Omental fat pad (tissue), 4 donors: Measurements from ENCODE around the gene TRAF2. TPM values are rescaled to one million over a fixed set of nuclear protein-coding genes. Genes with fewer than 3 reads are reported as not detected.

Experiments used
- ATAC-seq: fragments of 150-250 bp; one replicate; pipeline ENCODE4 v1.9.1; 2016; ENCODE audit warnings: mild to moderate bottlenecking, moderate library complexity; ENCODE audit not compliant: low FRiP score
- DNase-seq: peaks from one replicate; pipeline ENCODE4 v3.0.0-alpha.2; 2019; ENCODE audit warnings: low spot score
- total RNA-seq, 4 donors: library from RNA; depleted of rRNA; stranded (reverse); fragments of >200 nt; gene quantifications; one replicate each; pipeline ENCODE4 v1.1.0, GENCODE V29; 2016
- TF ChIP-seq, protein P1 (sequence below), 3 donors: fragments of 450-650 bp; IDR thresholded peaks; one replicate each; pipeline ENCODE4 v1.5.1; 2016 to 2017; ENCODE audit warnings: antibody characterized with exemption in 3 of 3, mild to moderate bottlenecking in 3 of 3, moderate library complexity in 2 of 3

Gene TRAF2
- total RNA-seq, 4 donors from 2014 or later = 3.2 to 9.1 (median 5.1) TPM

DNA sequence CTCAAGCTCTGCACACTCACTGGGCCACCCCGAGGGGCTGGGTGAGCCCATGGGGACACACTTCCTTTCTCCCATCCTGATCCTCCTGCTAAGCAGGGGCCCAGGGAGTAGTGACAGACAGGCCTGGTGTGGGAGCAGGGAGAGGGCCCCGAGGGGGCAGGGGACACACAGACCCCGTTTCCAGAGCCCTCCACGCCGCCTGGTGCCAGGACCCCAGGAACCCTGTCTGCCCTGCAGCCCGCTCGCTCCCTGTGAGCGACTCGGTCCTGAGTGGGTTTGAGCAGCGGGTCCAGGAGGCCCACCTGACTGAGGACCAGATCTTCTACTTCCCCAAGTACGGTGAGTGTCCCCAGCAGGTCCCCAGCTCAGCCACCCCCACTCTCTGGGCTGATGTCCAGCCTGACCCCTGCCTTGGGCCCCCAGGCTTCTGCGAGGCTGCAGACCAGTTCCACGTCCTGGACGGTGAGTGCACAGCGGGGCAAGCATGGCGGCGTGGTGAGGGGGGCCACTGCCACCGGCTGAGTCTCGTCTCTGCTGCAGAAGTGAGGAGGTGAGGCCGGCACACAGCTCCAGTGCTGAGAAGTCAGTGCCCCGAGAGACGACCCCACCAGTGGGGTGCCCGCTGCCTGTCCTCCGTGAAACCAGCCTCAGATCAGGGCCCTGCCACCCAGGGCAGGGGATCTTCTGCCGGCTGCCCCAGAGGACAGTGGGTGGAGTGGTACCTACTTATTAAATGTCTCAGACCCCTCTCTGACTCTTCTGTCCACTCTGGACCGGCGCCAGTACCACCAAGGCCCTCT, 60.1 kb downstream of the TRAF2 start:
- no peak for DNase-seq
- TF ChIP-seq, protein P1, sequence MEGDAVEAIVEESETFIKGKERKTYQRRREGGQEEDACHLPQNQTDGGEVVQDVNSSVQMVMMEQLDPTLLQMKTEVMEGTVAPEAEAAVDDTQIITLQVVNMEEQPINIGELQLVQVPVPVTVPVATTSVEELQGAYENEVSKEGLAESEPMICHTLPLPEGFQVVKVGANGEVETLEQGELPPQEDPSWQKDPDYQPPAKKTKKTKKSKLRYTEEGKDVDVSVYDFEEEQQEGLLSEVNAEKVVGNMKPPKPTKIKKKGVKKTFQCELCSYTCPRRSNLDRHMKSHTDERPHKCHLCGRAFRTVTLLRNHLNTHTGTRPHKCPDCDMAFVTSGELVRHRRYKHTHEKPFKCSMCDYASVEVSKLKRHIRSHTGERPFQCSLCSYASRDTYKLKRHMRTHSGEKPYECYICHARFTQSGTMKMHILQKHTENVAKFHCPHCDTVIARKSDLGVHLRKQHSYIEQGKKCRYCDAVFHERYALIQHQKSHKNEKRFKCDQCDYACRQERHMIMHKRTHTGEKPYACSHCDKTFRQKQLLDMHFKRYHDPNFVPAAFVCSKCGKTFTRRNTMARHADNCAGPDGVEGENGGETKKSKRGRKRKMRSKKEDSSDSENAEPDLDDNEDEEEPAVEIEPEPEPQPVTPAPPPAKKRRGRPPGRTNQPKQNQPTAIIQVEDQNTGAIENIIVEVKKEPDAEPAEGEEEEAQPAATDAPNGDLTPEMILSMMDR (IDR thresholded peaks at IDR 0.05) = no peak
- no peak for ATAC-seq

DNA sequence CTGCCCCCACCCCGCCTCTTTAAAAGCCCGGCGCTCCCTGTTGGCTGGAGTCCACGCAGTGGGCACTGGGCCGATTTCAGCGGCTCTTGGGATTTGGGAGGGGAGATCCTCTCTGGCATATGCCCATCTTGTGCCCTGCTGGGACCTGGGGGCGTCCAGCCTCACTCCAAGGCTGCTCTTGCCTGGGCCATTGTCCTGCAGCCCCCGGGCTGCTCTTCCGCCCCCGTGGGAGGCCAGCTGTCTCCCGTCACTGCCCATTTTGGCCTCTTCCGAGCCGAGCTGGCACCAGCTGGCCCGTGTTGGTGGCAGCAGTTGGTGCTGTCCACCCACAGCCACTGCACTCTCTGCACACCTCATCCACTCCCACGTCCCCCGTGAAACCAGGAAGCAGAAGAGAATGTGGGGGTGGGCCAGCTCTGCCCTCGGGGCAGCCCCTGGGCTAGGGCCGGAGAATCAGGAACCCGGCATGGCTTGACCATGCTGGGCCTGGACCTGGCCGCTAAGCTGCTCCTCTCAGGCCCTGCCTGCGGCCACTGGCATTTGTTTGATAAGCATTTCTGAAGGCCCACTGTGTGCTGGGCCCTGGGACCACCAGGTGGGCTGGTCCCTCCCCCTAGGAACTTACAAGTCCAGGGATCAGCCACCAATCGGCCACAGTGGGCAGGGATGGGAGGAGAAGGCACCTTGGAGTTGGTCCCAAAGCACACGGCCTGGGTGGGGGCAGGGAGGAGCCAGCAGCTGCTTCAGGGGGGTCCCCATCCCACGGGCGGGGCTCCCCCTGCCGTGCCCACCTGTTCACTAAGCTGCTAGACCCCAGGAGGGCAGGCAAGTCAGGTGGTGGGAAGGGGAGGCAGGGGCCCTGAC, 60.9 kb downstream of the TRAF2 start:
- no peak for DNase-seq
- TF ChIP-seq, protein P1 (IDR thresholded peaks at IDR 0.05) = no peak
- ATAC-seq = no peak

DNA sequence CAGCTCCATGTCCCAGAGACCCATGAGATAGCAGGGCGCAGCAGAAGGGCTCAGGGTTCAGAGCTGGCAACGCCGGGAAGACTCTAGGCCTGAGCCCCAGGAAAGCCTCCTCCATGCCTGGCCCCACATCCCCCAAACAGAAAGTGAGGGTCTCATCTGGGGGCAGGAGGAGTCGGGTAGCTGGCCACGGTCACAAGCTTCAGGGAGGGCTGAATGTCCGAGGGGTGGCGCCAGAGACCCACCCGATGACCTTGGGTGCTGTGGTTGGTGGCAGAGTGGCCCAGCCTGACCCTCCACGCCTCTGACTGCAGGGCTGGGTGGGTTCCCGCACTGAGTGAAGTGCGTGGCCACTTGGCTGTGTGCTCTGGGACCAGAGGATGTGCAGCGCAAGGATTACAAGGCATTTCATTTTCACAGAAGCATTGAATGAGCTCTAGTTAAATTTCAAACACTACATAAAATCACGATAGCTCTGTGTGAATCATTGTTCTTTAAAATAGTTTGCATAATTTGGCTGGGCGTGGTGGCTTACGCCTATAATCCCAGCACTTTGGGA, 61.7 kb downstream of the TRAF2 start:
- ATAC-seq (no peak), DNase-seq (no peak)
- TF ChIP-seq, protein P1 (IDR thresholded peaks at IDR 0.05) = no peak

DNA sequence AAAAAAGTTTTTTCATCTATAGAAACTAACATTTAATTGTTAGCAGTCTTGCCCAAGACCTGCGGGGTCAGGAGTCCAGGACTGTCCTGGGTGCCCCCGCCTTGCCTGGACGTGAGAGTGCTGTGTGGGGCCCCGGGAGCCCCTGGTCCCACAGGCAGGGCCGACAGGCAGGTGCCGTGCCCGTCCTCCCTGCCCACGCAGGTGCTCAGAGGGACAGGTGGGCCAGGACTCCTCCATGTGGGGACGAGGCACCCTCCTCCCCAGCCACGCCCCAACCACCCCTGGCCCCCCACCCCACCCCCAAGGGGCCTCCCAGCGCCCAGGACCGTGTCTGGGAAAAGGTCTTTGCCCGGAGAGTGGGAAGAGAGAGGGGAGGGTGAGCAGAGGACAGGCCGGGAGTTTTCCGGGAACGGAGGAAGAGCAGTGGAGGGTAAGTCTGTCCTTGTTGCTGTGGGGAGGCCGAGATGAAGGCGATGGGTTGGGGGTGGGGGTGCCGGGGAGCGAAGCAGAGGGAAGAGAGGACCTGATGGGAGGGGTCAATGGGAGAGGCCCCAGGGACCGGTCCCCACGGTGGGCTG, 63.0 kb downstream of the TRAF2 start:
- ATAC-seq = no peak
- TF ChIP-seq, protein P1 (IDR thresholded peaks at IDR 0.05) = no peak
- DNase-seq = no peak

DNA sequence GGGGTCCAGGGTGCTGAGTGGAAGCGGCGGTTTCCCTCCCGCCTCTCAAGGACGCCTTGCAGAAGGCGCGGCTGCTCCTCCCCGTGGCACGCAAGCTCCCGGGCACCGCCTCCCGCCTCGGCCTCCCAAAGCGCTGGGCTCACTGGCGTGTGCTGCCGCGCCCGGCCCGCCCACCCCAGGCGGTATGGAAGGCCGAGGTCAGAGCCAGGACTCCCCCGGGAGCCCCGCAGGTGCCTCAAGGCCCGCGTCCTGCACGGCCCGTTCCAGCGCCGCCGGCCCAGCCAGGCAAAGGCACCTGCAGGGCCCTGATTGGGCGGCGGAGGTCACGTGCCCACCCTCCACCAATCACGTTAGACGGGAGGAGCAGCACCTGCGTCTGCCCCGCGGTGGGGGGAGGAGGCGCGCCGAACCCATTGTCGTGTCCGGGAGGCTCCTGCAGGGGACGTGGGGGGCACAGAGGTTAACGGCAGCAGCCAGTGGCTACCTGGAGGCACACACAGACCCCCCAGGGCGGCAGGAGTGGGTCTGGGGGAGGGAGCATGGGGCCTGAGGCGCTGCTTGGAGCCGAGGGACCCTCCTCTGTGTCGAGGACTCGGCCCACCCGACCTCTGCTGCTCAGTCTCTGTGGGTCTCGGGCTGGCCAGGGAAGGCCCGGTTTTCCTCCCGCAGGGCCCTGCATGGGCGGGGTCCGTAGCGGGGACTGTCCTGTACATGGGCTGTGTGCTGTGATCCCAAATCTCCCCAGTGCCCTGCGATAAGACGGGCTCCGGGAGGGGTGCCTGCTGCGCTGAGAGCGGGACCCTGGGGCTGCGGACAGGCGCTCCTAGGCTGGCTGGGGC, 63.7 kb downstream of the TRAF2 start:
- ATAC-seq = peak; percentile 70
- TF ChIP-seq, protein P1 (IDR thresholded peaks at IDR 0.05) = no peak
- DNase-seq = peak; percentile 94

DNA sequence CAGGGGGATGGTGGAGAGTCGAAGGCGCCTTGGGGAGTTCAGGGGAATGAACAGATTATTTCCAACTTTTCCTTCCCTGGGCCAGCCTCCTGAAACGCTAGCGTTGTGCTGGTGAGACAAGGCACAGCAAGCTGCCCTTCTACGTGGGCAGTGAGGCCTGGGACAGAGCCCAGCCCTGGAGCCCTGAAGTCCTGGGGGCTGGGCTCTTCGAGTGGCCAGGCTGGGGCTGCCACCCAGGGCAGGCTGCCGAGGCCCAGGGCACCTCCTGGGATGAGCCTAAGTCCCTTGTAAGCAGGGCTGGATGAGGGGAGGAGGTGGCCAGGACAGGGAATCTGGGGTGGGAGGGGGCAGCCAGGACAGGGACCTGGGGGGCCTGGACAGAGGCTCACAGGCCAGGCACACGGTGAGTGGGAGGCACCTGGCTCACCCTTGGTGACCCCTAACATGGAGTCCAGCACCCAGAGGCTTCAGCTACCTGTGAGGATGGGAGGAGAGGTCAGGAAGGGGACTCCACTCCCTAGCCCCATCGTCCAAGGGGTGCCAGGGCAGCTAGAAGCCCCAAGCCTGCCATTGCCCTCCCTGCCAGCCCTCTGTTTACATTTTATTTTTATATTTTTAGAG, 64.5 kb downstream of the TRAF2 start:
- DNase-seq (no peak), ATAC-seq (peak; percentile 2)
- TF ChIP-seq, protein P1 (IDR thresholded peaks at IDR 0.05) = no peak
